ENCODE results near the gene DPP6.
A peak's percentile ranks its signal among the peaks of the same experiment; 100 is the strongest.

Gene DPP6

DNA sequence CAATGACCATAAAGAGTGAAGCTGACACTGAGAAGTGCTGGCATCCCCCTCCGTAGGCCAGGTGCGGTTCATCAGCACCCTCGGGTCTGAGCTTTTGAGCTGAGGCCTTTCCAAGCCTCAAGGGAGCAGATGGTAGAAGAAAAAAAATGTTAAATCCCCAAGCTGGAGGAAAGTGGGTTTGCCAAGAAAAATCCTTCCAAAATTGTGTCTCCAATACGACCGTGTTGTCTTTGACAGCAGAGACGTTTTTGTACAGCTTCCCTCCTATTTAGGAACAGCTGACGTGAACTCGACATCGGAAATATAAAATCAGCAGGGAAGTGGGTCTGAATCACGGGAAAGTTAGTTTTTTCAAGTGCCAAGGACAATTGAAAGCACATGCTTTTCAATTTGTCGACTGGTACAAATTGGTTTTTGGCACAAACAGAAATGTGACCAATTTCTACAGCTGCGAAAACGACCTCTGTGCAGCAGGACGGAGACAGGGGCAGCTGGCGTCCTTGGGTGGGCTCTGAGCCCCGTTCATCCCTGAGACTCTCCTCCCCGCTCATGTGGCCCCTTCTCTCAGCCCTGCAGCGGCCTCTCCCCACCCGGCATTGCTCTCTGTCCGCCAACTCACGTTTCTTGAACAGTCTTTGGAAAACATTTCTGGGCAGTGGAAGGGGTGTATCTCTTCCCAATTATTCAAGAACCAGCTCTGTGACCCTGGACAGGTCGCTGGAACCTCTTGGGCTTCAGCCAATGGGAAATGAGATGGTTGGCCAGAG lies 860.9 kb downstream of the DPP6 start:
- Histone ChIP-seq H3K9ac (ENCODE audit: low read depth, low read length) (no peak overlapping the region), H3K9me3 (ENCODE audit: control insufficient read depth, insufficient read depth, low read length) (no peaks in the 10 kb centered on the region), H3K4me3 (ENCODE audit: low read depth, low read length) (no peak overlapping the region), H3K36me3 (ENCODE audit: control insufficient read depth, insufficient read depth, low read length) (no peaks in the 10 kb centered on the region), H3K27me3 (ENCODE audit: control insufficient read depth, insufficient read depth, low read length) (peaks cover 8% of the 10 kb centered on the region), H3K4me1 (ENCODE audit: control insufficient read depth, insufficient read depth, low read length) (no peaks in the 10 kb centered on the region)

DNA sequence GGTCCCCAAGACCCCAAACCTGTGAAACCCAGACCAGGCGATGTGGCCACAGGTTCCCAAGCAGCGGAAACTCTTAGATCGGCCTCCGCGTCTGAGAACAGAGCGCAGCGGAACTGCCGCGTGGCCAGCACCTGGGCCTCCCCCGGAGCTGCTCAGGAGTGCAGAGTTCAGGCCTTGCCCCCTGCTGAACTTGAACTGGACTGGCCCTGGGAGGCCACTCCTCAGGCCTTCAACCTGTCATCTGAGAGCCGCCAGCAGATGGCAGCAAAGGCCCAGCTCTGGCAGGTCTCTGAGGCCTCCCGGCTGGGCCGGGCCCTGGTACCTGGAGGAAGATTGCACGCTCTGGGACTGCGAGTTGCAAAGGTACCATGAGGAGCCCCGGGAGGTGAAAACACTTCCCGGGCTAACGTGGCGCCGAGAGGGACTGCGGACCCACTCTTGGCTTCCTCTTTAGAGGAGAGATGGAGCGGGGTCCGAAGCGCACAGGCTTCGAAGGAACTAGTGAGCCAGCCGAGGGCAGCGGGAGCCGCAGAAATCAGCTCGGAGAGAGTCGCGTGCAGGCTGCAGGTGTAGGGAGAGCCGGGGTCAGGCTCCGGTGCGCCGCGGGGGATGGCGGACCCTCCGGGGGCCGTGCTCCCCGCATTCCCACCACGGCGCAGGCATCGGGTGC lies 861.6 kb downstream of the DPP6 start:
- Histone ChIP-seq H3K36me3 (ENCODE audit: control insufficient read depth, insufficient read depth, low read length) (no peaks in the 10 kb centered on the region), H3K4me1 (ENCODE audit: control insufficient read depth, insufficient read depth, low read length) (no peaks in the 10 kb centered on the region), H3K9me3 (ENCODE audit: control insufficient read depth, insufficient read depth, low read length) (no peaks in the 10 kb centered on the region), H3K9ac (ENCODE audit: low read depth, low read length) (no peak overlapping the region), H3K4me3 (ENCODE audit: low read depth, low read length) (peak overlapping the region; percentile 19), H3K27me3 (ENCODE audit: control insufficient read depth, insufficient read depth, low read length) (peaks cover 8% of the 10 kb centered on the region)

DNA sequence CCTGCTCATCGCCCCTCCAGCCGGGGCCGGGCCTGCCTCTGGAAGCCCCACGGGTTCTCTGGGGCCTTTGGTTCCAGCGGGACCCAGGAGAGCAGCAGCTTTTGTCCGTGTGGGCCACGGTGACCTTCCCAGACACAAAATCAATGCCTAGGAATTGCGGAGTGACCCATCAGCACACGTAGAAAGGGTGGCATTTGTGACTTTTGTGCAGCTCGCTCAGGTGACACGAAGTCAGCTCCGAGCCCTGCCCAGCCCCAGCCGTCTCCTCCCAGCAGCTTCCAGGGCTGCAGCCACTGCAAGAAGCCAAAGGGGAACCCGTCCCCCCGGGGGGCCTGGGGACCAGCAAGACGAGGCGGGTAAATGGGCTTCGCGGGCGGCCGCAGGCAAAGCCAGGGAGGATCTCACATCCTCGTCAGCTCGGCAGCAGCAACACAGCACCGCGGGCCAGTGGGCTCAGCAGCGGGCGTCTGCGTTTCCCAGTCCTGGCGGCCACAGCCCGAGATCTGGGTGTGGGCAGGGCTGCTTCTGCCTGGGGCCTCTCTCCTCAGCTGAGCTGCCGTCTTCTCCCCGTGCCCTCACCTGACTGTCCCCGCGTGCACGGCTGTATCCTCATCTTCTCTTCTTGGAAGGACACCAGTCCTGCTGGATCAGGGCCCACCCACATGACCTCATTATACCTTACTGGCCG lies 862.3 kb downstream of the DPP6 start:
- H3K9me3 ChIP-seq (ENCODE audit: control insufficient read depth, insufficient read depth, low read length) = no peaks in the 10 kb centered on the region
- H3K27me3 ChIP-seq (ENCODE audit: control insufficient read depth, insufficient read depth, low read length) = peaks cover 8% of the 10 kb centered on the region
- H3K4me3 ChIP-seq (ENCODE audit: low read depth, low read length) = peak overlapping the region; percentile 19
- H3K9ac ChIP-seq (ENCODE audit: low read depth, low read length) = no peak overlapping the region
- no peaks in the 10 kb centered on the region for H3K36me3 ChIP-seq (ENCODE audit: control insufficient read depth, insufficient read depth, low read length)
- no peaks in the 10 kb centered on the region for H3K4me1 ChIP-seq (ENCODE audit: control insufficient read depth, insufficient read depth, low read length)

DNA sequence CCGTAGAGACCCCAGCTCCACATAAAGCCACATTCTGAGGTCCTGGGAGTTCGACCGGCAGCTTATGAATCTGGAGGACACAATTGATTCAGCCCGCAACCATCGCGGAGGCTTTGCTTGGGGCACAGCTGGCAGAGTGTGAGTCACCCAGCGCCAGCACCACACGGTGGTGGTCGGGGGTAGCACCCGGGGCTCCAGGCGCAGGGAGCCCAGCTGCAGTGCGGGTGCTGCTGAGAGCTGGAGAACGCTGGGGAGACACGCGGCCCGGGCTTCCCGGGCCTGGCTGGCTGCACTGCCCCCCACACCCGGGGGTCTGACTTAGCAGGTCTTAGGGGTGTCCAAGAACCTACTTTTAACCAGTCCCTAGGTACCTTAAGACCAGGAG lies 862.8 kb downstream of the DPP6 start:
- peaks cover 8% of the 10 kb centered on the region for H3K27me3 ChIP-seq (ENCODE audit: control insufficient read depth, insufficient read depth, low read length)
- no peaks in the 10 kb centered on the region for H3K4me1 ChIP-seq (ENCODE audit: control insufficient read depth, insufficient read depth, low read length)
- no peak overlapping the region for H3K4me3 ChIP-seq (ENCODE audit: low read depth, low read length)
- no peaks in the 10 kb centered on the region for H3K9me3 ChIP-seq (ENCODE audit: control insufficient read depth, insufficient read depth, low read length)
- H3K36me3 ChIP-seq (ENCODE audit: control insufficient read depth, insufficient read depth, low read length) = no peaks in the 10 kb centered on the region
- H3K9ac ChIP-seq (ENCODE audit: low read depth, low read length) = no peak overlapping the region

DNA sequence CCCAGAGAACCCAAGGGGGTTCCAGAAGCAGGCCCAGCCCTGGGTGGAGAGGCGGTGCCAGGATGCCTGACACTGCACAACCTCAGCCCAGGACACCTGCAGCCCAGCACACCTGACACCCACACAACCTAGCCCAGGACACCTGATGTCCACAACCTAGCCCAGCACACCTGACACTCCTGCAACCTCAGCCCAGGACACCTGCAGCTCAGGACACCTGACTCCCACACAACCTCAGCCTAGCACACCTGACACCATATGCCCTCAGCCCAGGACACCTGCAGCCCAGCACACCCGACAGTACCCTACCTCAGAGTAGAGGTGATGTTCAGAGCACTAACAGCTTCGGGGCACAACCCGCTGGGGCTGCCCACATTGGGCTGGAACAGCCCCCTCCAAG lies 863.4 kb downstream of the DPP6 start:
- Histone ChIP-seq H3K36me3 (ENCODE audit: control insufficient read depth, insufficient read depth, low read length) (no peaks in the 10 kb centered on the region), H3K27me3 (ENCODE audit: control insufficient read depth, insufficient read depth, low read length) (peaks cover 8% of the 10 kb centered on the region), H3K9me3 (ENCODE audit: control insufficient read depth, insufficient read depth, low read length) (no peaks in the 10 kb centered on the region), H3K9ac (ENCODE audit: low read depth, low read length) (no peak overlapping the region), H3K4me1 (ENCODE audit: control insufficient read depth, insufficient read depth, low read length) (no peaks in the 10 kb centered on the region), H3K4me3 (ENCODE audit: low read depth, low read length) (no peak overlapping the region)

DNA sequence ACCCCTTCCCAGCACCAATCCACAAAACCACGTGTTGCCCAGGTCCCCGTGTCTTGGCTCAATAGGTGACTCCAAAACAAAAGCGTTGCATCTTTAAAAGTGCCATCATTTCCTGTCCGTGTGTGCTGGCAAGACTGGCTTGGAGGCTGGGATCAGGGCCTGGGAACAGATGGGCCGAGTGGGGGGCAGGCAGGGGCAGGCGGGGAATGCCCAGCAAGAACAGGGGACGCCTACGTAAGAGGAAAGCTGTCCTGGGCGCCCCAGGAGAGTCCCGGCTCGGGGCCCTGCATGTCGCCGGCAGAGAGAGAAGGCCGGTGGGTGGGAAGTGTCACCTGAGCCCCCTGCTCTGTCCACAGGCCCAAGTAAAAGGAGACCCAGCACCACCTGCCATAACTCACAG lies 864.2 kb downstream of the DPP6 start:
- H3K27me3 ChIP-seq (ENCODE audit: control insufficient read depth, insufficient read depth, low read length) = peaks cover 8% of the 10 kb centered on the region
- H3K9ac ChIP-seq (ENCODE audit: low read depth, low read length) = no peak overlapping the region
- H3K9me3 ChIP-seq (ENCODE audit: control insufficient read depth, insufficient read depth, low read length) = no peaks in the 10 kb centered on the region
- no peak overlapping the region for H3K4me3 ChIP-seq (ENCODE audit: low read depth, low read length)
- H3K36me3 ChIP-seq (ENCODE audit: control insufficient read depth, insufficient read depth, low read length) = no peaks in the 10 kb centered on the region
- H3K4me1 ChIP-seq (ENCODE audit: control insufficient read depth, insufficient read depth, low read length) = no peaks in the 10 kb centered on the region

DNA sequence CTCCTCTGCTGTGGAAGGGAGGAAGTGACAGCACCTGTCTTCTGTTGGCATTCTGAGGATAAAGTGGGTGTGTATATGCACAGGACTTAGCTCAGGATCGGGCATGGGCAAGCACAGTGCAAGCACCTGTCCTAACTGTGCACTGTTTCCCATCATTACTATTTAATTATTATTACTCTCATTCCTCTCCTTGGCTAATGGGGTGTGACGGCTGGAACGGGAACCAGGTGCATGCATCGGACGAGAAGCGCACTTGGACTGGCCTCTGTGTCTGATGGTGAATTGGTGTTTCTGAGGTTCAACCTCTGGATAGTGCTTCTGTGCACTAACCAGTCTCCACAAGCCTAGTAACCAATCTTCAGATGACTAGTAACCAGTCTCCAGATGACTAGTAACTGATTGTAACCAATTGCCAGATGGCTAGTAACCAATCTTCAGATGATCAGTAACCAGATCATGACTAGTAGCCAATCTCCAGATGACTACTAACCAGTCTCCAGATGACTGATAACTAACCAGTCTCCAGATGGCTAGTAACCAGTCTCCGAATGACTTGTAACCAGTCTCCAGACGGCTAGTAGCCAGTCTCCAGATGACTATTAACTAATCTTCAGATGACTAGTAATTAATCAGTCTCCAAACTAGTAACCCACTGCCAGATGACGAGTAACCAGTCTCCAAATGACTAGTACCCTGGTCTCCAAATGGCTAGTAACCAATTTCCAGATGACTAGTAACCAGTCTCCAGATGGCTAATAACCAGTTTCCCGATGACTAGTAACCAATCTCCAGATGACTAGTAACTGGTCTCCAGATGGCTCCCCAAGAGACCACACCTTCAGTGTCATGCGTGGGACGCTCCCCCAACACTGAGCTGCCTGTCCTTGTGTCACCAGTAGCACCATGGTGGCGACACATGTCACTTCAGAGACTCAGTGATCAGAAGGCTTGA lies 864.9 kb downstream of the DPP6 start:
- Histone ChIP-seq H3K4me3 (ENCODE audit: low read depth, low read length) (no peak overlapping the region), H3K27me3 (ENCODE audit: control insufficient read depth, insufficient read depth, low read length) (peaks cover 8% of the 10 kb centered on the region), H3K9ac (ENCODE audit: low read depth, low read length) (no peak overlapping the region), H3K36me3 (ENCODE audit: control insufficient read depth, insufficient read depth, low read length) (no peaks in the 10 kb centered on the region), H3K4me1 (ENCODE audit: control insufficient read depth, insufficient read depth, low read length) (no peaks in the 10 kb centered on the region), H3K9me3 (ENCODE audit: control insufficient read depth, insufficient read depth, low read length) (no peaks in the 10 kb centered on the region)

DNA sequence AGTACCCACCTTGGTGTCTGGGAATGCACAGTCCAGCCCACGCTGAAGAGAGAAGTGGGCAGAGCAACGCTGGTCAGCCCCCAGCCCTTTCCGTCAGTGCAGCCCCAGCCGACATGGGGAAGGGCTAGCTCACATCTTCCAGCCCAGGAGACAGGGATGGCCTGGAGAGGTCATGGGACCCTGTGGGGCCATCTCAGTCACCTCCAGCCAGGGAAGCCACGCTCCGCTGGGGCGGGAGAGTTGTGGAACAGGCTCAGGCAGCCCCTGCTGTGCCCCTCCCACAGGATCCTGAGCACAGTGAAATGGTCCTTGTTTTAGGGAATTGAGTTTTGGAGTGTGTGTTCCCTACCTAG lies 865.6 kb downstream of the DPP6 start:
- H3K9ac ChIP-seq (ENCODE audit: low read depth, low read length) = no peak overlapping the region
- H3K4me3 ChIP-seq (ENCODE audit: low read depth, low read length) = no peak overlapping the region
- H3K27me3 ChIP-seq (ENCODE audit: control insufficient read depth, insufficient read depth, low read length) = peaks cover 8% of the 10 kb centered on the region

DNA sequence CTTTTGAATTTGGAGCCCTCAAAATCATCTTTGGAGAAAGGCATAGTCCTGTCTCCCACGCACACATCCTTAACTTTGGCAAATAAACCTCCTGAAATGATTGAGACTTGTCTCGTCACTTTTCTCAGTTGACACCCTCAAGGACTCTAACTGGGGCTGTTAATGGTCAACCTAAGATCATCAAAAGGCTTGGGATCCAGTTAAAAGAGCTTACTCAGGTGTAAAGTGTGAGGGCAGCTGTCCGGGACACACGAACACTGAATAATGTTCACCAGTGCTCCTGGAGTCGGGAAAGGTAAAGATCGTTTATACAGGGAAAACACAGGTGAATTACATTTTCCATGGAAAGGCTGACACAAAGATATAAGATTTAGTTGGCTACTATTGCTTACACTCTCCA lies 866.1 kb downstream of the DPP6 start:
- Histone ChIP-seq H3K4me1 (ENCODE audit: control insufficient read depth, insufficient read depth, low read length) (no peaks in the 10 kb centered on the region), H3K9ac (ENCODE audit: low read depth, low read length) (no peak overlapping the region), H3K9me3 (ENCODE audit: control insufficient read depth, insufficient read depth, low read length) (no peaks in the 10 kb centered on the region), H3K36me3 (ENCODE audit: control insufficient read depth, insufficient read depth, low read length) (no peaks in the 10 kb centered on the region), H3K27me3 (ENCODE audit: control insufficient read depth, insufficient read depth, low read length) (peaks cover 8% of the 10 kb centered on the region), H3K4me3 (ENCODE audit: low read depth, low read length) (no peak overlapping the region)

More for the DNA sequence above, 865.6 kb downstream of the DPP6 start:
- H3K9me3 ChIP-seq (ENCODE audit: control insufficient read depth, insufficient read depth, low read length) = no peaks in the 10 kb centered on the region
- H3K4me1 ChIP-seq (ENCODE audit: control insufficient read depth, insufficient read depth, low read length) = no peaks in the 10 kb centered on the region
- no peaks in the 10 kb centered on the region for H3K36me3 ChIP-seq (ENCODE audit: control insufficient read depth, insufficient read depth, low read length)

DNA sequence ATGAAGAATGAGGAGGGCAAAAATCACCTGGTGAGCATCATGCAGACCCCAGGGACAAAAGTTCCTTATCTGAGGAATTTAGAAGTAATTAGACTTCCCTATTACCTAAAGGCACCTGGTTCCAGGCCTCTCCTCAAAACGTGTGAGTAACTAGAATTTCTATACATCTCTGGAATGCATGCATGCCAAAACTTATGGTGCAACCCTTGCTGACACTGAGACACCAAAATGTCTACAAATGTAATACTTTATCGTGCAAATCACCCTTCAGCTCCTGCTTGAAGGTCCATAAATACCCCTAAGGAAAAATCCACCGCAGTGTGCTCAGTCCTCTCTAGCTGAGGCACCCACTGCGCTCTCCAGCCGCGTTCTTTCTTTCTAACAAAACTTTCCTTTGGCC lies 866.5 kb downstream of the DPP6 start:
- Histone ChIP-seq H3K4me3 (ENCODE audit: low read depth, low read length) (no peak overlapping the region), H3K4me1 (ENCODE audit: control insufficient read depth, insufficient read depth, low read length) (no peaks in the 10 kb centered on the region), H3K27me3 (ENCODE audit: control insufficient read depth, insufficient read depth, low read length) (peaks cover 8% of the 10 kb centered on the region), H3K9me3 (ENCODE audit: control insufficient read depth, insufficient read depth, low read length) (no peaks in the 10 kb centered on the region), H3K36me3 (ENCODE audit: control insufficient read depth, insufficient read depth, low read length) (no peaks in the 10 kb centered on the region), H3K9ac (ENCODE audit: low read depth, low read length) (no peak overlapping the region)
